ENCODE results near the gene TENT4A.
A peak's percentile ranks its signal among the peaks of the same experiment; 100 is the strongest.
"Not testable (repeated sequence)": the region's sequence is repeated elsewhere in the genome, so short reads cannot be mapped to it uniquely, and the experiment has no call there.

TENT4A gene

DNA sequence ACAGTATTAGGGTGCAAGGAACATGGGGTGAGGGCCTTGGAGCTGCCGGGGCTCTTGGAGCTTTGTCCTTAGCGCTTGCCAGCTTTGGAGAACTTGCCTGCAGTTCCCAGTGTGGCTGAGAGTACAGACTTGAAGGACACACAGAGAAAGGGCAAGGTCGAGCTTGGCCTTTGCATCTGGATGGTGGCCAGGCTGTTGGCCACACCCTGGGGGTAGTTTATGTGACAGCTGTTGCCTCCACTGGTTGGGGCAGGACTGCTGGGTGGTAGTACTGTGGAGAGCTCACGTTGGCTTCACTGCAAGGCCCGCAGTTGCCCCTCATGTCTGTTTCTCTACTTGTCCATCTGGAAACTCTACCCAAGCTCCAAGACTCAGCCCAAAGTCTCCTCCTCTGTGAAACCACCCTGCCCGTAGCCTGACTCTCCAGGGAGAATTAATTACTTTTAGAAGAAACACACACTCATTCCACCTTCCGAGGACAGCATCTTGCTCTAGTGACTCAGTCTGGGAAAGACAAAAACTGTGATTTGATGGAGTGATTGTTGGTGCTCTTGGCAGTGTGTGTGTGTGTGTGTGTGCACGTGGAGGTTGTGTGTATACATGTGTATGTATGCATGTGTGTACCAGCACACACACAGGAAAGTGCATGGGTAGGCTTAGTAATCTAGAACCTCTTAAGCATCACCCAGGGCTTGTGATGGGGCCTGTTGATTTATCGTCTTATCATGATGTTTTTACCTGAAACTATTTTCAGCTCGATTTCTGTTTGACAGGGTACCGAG lies 57.8 kb downstream of the TENT4A start:
- no peak for DNase-seq (ENCODE audit: low spot score in 2 of 2)
- Histone ChIP-seq H3K36me3 (replicated peaks) (no peaks in the 10 kb centered on the region), H3K9me3 (no peaks in the 10 kb centered on the region), H3K27me3 (ENCODE audit: low read depth) (no peaks in the 10 kb centered on the region), H3K4me1 (no peaks in the 10 kb centered on the region), H3K4me3 (no peak overlapping the region)
- in situ Hi-C loops (cut with MboI; ENCODE audit: low sequenced_read_pairs), result loop anchor here (10.0 to 25.0 kb wide), 2 partner anchors 984 to 1091 kb away; partner anchors contain the start of genes CFAP90, FASTKD3 and MTRR

DNA sequence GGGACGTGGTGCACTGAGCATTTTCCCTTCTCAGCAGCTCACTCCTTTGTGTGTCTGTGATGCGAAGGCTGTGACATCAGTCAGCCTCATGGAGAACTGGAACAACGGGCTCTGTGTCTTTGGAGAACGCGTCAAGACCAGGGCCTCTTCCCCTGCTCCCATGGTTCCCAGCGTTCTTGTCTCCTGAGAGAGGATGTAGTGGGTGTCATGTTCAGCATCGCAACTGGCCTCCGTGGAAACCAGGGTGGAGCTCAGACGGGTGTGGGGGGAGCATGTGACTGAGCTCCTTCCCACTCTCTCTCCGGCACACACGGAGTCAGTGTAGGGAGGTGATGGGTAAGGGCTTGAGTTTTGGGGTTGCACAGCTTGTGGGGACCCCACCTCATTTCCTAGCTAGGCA lies 59.7 kb downstream of the TENT4A start:
- Histone ChIP-seq H3K36me3 (replicated peaks) (no peaks in the 10 kb centered on the region), H3K9me3 (no peaks in the 10 kb centered on the region), H3K4me3 (no peak overlapping the region), H3K27me3 (ENCODE audit: low read depth) (no peaks in the 10 kb centered on the region), H3K4me1 (no peaks in the 10 kb centered on the region)
- in situ Hi-C loops (cut with MboI; ENCODE audit: low sequenced_read_pairs), result loop anchor here (10.0 to 25.0 kb wide), 2 partner anchors 982 to 1089 kb away; partner anchors contain the start of genes CFAP90, FASTKD3 and MTRR
- no peak for DNase-seq (ENCODE audit: low spot score in 2 of 2)

DNA sequence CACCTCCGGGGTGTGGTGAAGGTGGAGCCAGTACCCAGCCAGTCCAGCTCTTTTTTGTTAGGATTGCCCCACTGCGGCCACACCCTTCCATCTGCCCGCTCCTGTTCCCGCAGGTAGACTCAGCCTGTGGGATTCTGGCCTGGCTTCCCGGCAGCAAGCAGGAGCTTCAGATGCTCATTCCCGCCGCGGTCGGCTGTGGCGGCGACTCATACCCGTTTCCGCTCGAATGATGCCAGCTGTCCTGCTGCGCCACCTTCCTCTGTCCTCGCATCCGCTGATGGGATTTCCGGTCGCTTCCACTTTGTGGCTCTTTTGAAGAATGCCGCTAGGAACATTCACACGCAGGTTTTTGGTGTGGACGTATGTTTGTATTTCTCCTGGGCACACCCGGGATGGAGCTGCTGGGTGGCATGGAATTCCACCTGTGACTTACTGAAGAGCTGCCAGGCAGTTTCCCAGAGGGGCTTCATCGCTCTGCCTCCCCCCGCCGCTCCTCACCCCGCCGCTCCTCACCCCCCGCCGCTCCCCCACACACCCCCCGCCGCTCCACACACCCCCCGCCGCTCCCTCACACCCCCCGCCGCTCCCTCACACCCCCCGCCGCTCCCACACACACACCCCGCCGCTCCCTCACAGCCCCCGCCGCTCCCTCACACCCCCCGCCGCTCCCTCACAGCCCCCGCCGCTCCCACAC lies 60.3 kb downstream of the TENT4A start:
- Histone ChIP-seq H3K36me3 (replicated peaks) (no peaks in the 10 kb centered on the region), H3K9me3 (no peaks in the 10 kb centered on the region), H3K4me3 (no peak overlapping the region), H3K27me3 (ENCODE audit: low read depth) (no peaks in the 10 kb centered on the region), H3K4me1 (no peaks in the 10 kb centered on the region)
- in situ Hi-C loops (cut with MboI; ENCODE audit: low sequenced_read_pairs), result loop anchor here (10.0 to 25.0 kb wide), 2 partner anchors 981 to 1089 kb away; partner anchors contain the start of genes CFAP90, FASTKD3 and MTRR
- DNase-seq (ENCODE audit: low spot score in 2 of 2), result no peak

DNA sequence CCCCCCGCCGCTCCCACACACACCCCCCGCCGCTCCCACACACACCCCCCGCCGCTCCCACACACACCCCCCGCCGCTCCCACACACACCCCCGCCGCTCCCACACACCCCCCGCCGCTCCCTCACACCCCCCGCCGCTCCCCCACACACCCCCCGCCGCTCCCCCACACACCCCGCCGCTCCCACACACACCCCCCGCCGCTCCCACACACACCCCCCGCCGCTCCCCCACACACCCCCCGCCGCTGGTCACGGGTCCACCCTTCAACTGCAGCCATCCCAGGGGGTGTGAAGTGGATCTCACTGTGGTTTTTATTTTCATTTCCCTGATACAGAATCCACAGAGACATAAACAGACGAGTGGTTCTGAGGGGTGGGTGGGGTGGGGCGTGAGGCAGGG lies 61.0 kb downstream of the TENT4A start:
- in situ Hi-C loops (cut with MboI; ENCODE audit: low sequenced_read_pairs), result loop anchor here (10.0 to 25.0 kb wide), 2 partner anchors 981 to 1088 kb away; partner anchors contain the start of genes CFAP90, FASTKD3 and MTRR
- H3K9me3 ChIP-seq; H3K27me3 ChIP-seq (ENCODE audit: low read depth); H3K4me1 ChIP-seq; DNase-seq (ENCODE audit: low spot score in 2 of 2); H3K36me3 ChIP-seq (replicated peaks); H3K4me3 ChIP-seq: not testable (repeated sequence)

DNA sequence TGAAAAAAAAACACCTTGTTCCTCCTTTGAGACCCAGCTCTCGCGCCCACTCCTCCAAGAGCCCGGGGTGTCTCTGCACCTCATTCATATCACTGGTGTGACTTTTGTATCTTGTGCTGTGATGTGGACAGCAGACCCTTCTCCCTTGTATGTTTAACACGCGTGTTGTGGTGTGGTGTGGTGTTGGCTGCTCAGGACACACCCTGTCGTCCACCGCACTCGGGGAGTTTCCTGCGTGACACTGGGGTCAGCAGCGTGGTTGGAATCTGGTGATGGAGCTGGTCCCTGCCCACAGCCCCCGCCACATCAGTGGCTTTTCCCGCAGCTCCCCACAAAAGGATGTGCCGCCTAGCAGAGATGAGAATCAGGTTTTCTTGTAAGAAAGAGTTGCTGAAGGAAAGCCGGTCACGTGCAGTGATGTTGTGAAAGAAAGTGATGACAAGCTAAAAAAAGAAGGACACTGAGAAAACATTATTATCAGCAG lies 61.5 kb downstream of the TENT4A start:
- no peaks in the 10 kb centered on the region for H3K36me3 ChIP-seq (replicated peaks)
- H3K9me3 ChIP-seq, result no peaks in the 10 kb centered on the region
- H3K4me1 ChIP-seq, result no peaks in the 10 kb centered on the region
- no peak for DNase-seq (ENCODE audit: low spot score in 2 of 2)
- H3K27me3 ChIP-seq (ENCODE audit: low read depth), result no peaks in the 10 kb centered on the region
- in situ Hi-C loops (cut with MboI; ENCODE audit: low sequenced_read_pairs), result loop anchor here (10.0 to 25.0 kb wide), 2 partner anchors 980 to 1088 kb away; partner anchors contain the start of genes CFAP90, FASTKD3 and MTRR
- no peak overlapping the region for H3K4me3 ChIP-seq

DNA sequence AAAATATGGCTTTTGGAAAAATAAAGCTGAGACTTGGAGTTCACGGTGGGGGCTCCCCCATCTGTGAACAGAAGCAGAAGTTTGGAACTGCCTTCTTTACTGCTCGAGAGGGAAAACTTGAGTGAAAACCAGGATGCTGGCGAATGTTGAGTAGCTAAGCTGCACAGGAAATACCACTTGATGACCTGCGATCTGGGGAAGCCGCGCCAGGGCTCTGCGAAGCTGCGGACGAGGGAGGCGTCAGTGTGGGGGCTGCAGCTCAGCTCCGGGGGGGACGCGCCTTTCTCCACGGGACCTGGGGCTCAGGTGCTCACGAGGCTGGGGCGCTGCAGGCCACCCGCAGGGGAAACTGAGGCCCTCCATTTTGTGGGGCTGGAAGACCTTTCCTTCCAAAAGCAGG lies 62.3 kb downstream of the TENT4A start:
- in situ Hi-C loops (cut with MboI; ENCODE audit: low sequenced_read_pairs), result loop anchor here (10.0 kb wide), 1 partner anchor 979 kb away; no protein-coding TSS in a partner anchor
- H3K27me3 ChIP-seq (ENCODE audit: low read depth), result no peaks in the 10 kb centered on the region
- no peaks in the 10 kb centered on the region for H3K9me3 ChIP-seq
- no peak overlapping the region for H3K4me3 ChIP-seq
- no peak for DNase-seq (ENCODE audit: low spot score in 2 of 2)
- no peaks in the 10 kb centered on the region for H3K36me3 ChIP-seq (replicated peaks)
- no peaks in the 10 kb centered on the region for H3K4me1 ChIP-seq

DNA sequence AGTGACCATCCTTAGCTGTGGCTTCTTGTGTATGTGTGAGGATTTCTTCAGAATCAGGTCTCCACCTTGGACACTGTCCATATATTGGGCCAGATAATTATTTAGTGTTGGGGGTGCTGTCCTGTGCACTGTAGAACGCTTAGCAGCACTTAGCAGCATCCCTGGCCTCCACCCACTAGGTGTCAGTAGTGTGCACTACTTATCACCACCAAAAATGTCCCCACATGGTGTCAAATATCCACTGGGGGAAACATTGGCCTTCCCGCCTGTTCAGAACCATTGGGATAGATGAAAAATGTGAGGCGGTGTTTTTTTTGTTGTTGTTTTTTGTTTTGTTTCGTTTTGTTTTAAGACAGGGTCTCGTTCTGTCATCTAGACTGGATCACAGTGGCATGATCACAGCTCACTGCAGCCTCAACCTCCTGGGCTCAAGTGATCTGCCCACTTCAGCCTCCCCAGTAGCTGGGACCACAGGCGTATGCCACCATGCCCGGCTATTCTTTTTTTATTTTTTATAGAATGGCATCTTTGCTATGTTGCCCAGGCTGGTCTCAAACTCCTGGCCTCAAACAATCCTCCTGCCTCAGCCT lies 67.7 kb downstream of the TENT4A start:
- peak; percentile 16 to 60 for DNase-seq (ENCODE audit: low spot score in 2 of 2)
- no peak overlapping the region for H3K4me3 ChIP-seq
- no peaks in the 10 kb centered on the region for H3K36me3 ChIP-seq (replicated peaks)
- no peaks in the 10 kb centered on the region for H3K27me3 ChIP-seq (ENCODE audit: low read depth)
- no peaks in the 10 kb centered on the region for H3K9me3 ChIP-seq
- no peaks in the 10 kb centered on the region for H3K4me1 ChIP-seq
- in situ Hi-C loops (cut with MboI; ENCODE audit: low sequenced_read_pairs), result no loop called here

DNA sequence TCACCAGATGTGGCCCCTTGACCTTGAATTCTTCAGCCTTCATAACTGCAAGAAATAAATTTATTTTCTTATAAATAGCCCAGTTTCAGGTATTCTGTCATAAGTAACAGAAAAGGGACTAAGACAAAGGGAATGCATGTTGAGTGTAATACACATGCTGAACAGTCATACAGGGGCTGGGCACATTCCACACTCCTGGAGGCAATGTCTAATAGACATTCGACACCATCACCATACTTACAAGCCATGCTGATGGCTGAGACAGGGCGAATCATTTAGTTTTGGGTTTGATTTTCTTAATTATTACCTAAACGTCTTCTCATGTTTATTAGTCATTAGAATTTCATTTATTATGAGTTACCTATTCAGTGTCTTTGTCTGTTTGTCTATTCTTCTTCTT lies 68.5 kb downstream of the TENT4A start:
- in situ Hi-C loops (cut with MboI; ENCODE audit: low sequenced_read_pairs), result no loop called here
- no peaks in the 10 kb centered on the region for H3K36me3 ChIP-seq (replicated peaks)
- H3K4me1 ChIP-seq, result no peaks in the 10 kb centered on the region
- no peak for DNase-seq (ENCODE audit: low spot score in 2 of 2)
- no peaks in the 10 kb centered on the region for H3K9me3 ChIP-seq
- H3K27me3 ChIP-seq (ENCODE audit: low read depth), result no peaks in the 10 kb centered on the region
- no peak overlapping the region for H3K4me3 ChIP-seq

DNA sequence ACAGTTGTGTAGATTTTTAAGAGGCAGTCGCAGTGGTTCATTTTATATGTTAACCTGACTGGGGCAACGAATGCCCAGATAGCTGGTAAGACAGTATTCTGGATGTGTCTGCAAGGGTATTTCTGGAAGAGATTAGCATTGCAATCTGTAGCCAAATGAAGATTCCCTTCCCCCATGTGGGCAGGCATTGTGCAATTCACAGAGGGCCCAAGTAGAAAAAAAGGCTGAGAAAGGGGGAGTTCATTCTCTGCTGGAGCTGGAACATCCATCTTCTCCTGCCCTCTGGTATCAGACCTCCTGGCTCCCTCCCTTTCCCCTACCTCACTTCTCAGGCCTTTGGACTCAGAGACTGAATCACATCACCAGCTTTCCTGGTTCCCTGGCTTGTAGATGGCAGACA lies 70.6 kb downstream of the TENT4A start:
- H3K27me3 ChIP-seq (ENCODE audit: low read depth), result no peaks in the 10 kb centered on the region
- H3K4me3 ChIP-seq, result no peak overlapping the region
- H3K4me1 ChIP-seq, result no peaks in the 10 kb centered on the region
- in situ Hi-C loops (cut with MboI; ENCODE audit: low sequenced_read_pairs), result no loop called here
- no peak for DNase-seq (ENCODE audit: low spot score in 2 of 2)
- H3K9me3 ChIP-seq, result no peaks in the 10 kb centered on the region
- no peaks in the 10 kb centered on the region for H3K36me3 ChIP-seq (replicated peaks)

DNA sequence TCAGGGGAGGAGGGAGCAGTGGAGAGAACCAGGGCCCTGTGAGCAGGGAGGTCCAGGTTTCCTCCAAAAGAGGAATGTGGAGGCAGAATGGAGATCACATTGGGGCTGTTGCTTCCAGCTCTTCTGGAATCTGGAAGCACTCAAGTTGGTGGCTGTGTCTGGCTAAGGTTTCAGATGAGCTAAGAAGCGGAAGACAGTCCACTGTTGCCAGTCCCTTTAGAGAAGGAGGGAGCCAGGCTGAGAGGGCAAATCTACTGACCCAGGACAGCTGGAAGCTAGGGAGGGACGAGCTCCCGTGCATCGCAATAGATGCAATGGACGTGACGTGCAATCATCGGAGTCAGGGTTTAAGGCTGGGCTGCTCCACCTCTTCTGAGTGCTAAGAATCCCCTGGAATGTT lies 71.2 kb downstream of the TENT4A start:
- H3K36me3 ChIP-seq (replicated peaks), result no peaks in the 10 kb centered on the region
- no peak overlapping the region for H3K4me3 ChIP-seq
- H3K27me3 ChIP-seq (ENCODE audit: low read depth), result no peaks in the 10 kb centered on the region
- in situ Hi-C loops (cut with MboI; ENCODE audit: low sequenced_read_pairs), result no loop called here
- no peaks in the 10 kb centered on the region for H3K4me1 ChIP-seq
- DNase-seq (ENCODE audit: low spot score in 2 of 2), result no peak
- H3K9me3 ChIP-seq, result no peaks in the 10 kb centered on the region

DNA sequence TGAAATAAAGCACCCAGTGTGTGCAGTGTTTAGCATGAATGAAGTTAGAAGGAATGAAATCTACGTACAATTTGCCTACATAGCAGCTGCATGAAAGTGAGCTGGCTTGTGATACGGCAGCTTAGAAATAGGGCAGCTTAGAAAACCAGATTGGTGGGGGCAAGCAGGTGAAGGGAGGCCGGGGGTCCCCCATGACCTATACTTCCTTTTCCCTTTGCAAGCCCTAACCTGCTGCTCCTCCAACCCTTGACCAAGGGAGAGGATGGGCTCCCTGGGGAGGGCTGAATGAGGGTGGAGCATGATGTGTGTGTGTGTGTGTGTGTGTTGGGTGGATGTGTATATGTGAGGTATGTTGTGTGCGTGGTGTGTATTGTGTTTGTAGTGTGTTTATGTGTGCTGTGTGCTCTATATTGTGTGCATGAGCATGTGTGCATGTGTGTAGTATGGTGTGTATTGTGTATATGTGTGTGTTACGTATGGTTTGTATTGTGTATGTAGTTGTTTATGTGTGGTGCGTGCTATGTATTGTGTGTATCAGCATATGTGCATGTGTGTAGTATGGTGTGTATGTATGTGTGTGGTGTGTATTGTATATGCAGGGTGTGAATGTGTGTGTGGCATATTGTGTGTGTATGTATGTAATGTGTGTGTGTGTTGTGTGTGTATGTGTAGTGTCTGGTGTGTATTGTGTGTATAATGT lies 72.1 kb downstream of the TENT4A start:
- Histone ChIP-seq H3K9me3 (no peaks in the 10 kb centered on the region), H3K4me1 (no peaks in the 10 kb centered on the region), H3K36me3 (replicated peaks) (no peaks in the 10 kb centered on the region), H3K4me3 (no peak overlapping the region), H3K27me3 (ENCODE audit: low read depth) (peaks cover 3% of the 10 kb centered on the region; the same call in 1 of the 2 replicates)
- DNase-seq (ENCODE audit: low spot score in 2 of 2), result no peak
- in situ Hi-C loops (cut with MboI; ENCODE audit: low sequenced_read_pairs), result no loop called here

DNA sequence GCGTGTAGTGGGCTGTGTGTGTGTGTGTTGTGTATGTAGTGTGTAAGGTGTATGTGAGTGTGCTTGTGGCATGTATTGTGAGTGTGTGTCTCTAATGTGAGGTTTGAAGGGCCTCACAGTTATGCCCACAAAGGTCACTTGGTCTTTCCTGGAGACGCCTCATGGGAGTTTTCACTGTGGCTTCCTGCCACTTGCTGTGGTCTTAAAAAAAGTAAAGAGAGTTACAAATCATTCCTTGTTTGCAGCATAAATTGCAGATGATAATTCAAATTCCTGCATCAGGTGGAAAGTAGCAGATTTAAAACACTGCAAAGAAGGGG lies 72.6 kb downstream of the TENT4A start:
- Histone ChIP-seq H3K27me3 (ENCODE audit: low read depth) (peaks cover 3% of the 10 kb centered on the region; the same call in 1 of the 2 replicates), H3K9me3 (no peaks in the 10 kb centered on the region), H3K4me1 (no peaks in the 10 kb centered on the region), H3K4me3 (no peak overlapping the region), H3K36me3 (replicated peaks) (no peaks in the 10 kb centered on the region)
- in situ Hi-C loops (cut with MboI; ENCODE audit: low sequenced_read_pairs), result no loop called here
- no peak for DNase-seq (ENCODE audit: low spot score in 2 of 2)

DNA sequence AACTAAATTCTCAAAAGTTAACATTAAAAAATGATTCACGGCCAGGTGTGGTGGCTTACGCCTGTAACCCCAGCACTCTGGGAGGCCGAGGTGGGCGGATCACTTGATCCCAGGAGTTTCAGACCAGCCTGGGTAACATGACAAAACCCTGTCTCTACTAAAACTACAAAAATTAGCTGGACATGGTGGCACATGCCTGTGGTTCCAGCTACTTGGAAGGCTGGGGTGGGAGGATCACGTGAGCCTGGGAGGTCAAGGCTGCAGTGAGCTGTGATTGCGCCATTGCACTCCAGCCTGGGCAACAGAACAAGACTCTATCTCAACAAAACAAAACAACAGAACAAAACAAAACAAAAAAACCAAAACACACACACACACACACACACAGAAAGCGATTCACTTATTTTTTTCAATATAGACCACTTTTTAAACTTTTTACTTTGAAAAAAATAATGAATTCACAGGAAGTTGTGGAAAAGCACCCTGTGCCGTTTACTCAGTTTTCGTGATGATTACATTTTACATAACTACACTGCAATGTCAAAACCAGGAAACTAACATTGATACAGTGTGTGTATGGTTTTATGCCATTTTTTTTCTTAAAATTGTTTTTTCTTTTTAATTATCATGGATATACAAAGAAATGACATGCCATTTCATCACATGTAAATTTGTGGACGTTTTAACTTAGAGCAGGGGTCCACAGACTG lies 73.7 kb downstream of the TENT4A start:
- in situ Hi-C loops (cut with MboI; ENCODE audit: low sequenced_read_pairs), result no loop called here
- Histone ChIP-seq H3K4me1 (no peaks in the 10 kb centered on the region), H3K27me3 (ENCODE audit: low read depth) (peaks cover 3% of the 10 kb centered on the region), H3K36me3 (replicated peaks) (no peaks in the 10 kb centered on the region), H3K9me3 (no peaks in the 10 kb centered on the region), H3K4me3 (no peak overlapping the region)
- DNase-seq (ENCODE audit: low spot score in 2 of 2), result no peak
